GM18951 (cell line): ENCODE results near the gene ELP5.
A peak's percentile ranks its signal among the peaks of the same experiment; 100 is the strongest.

Experiments
- POLR2A ChIP-seq: IDR thresholded peaks from 4 replicates; pipeline ENCODE4 v1.6.1; 2011; ENCODE audit warnings: mild to moderate bottlenecking; ENCODE audit not compliant: insufficient read length, insufficient read depth; ENCODE audit errors: extremely low read depth
- in situ Hi-C: fragments of 300-500 bp; cut with MboI; formaldehyde crosslinking; loops from one replicate; pipeline ENCODE4 v1.12.0; 2022; ENCODE audit warnings: low sequenced_read_pairs, mixed read lengths, inconsistent platforms; ENCODE audit not compliant: unreplicated experiment

The ELP5 gene

DNA sequence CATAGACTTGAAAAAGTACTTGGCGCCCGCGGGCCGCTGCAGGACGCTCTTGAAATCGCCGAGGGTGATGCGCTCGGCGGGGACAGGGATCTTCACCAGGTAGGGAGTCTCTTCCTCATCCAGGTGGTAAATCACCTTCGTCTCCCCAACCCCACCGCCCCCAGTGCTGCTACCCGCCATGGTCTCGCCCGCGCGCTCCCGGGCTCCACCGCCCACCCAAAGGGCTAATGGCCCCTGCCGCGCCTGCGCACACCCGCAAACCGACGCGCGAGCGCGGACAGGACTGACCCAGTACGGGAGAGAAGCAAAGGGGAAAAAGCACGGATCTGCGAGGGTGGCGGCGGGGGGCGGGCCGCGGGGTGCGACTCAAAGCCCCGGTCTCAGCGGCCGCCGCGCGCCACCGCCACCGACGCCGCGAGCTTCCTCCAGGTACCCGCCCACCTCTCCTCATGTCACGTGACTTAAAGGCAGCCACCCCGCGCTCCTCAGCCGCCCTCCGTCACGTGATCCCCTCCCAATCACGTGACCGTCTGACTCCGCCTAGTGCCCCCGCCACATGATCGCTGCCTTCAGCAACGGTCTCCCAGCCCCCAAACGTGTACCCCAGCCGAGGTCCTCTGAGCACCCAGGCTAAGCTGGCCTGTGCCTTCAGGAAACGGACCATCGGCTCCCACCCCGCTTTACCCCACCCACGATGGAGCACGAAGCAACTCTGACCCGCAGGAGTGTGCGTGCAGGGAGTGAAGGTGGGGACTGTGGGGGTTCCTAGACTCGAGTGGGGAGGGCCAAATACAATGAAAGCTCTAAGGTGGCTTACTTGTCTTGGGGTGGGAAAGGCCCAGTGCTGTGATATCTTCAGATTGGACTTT, 17.7 kb upstream of the ELP5 start, which contains the start of gene DVL2:
DVL2 (minus strand) TSS at position 435 of the 869 bp plus-strand sequence; CDS start at position 180, 255 bp downstream.
- in situ Hi-C loops = no loop called here
- peak; percentile 78 for TF ChIP-seq POLR2A

DNA sequence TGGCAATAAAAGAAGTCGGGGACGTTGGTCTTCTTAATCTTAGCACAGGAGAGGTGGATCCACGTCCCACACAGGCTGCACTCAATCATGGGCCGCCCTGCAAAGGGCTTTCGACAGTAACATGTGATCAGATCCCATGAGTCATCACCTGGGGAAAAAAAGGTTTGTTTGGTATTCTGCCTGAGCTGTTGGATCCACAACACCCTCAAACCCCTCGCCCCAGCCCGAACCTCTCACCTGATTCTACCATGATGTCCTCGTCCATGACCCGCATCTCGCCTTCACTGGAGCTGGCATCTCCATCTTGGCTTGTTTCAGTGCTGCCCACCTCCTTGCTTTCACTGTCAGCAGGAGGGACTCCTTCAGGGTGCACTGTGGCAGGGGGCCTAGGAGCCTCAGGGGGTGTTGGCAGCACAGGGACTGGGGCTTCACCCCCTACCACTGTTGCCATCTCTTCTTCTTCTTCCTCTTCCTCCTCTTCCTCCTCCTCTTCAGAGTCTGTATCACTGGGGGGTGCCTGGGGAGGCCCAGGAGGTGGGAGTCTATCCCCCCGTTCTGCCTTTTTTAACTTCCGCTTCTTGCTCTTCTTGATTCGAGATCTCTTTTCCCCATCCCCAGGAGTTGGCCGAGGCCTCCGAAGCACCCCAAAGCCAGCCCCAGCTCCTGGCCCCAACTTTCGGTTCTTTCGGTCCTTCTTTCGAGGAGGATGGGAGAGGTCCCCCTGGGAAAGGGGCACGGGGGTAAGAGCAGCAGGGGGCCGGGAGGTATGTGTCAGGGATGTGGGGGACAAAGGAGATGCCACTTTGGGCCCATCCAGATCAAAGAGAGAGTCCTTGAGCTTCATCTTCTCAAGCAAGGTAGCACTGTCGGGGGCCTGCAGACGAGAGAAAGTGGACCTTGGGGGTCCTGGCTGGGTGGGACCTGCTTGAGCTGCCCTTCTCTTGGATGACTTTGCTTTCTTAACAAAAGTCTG, 16.0 kb upstream of the ELP5 start:
- TF ChIP-seq POLR2A = peak; percentile 21
- in situ Hi-C loops = no loop called here

DNA sequence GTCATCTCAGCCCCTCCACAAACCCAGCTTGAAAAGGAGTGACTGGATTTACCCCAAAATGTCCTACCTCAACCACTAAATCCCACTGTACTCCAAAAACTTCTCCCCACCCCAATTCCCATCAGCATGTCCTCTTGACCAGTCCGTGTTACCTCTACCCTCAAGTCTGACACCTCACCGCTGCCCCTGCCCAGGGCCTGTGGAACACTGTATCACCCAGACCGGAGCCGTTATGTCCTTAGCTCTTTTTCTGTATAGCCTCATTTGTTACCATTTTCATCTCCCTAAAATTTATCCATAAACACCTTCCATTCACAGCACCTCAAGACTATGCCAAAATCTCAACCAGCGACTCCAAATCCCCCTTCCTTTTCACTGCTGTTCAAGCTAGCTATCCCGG, 15.2 kb upstream of the ELP5 start:
- in situ Hi-C loops = no loop called here
- TF ChIP-seq POLR2A = no peak

DNA sequence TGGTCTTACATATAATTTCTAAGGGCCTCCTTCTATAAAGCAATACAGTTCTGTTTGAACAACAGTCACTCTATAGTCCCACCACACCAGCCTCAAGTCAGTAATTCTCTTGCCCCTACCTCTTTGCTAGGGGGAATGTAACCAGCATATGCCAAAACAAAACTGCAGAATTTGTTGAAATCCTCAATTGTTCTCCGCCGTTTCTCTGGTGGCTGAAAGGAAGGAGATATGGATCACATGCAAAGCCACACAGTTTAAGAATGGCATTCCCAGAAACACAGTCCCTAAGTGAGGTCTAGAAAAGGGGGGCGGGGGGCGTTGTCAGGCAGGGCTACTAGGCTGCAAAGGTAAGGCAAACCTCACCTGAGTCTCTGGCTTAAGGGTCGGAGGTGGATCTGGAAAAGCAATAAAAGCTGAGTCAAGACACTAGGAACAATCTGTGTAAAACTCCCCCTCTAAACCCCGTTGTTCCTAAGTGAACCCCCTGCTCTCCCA, 14.7 kb upstream of the ELP5 start:
- in situ Hi-C loops = no loop called here
- TF ChIP-seq POLR2A = no peak

DNA sequence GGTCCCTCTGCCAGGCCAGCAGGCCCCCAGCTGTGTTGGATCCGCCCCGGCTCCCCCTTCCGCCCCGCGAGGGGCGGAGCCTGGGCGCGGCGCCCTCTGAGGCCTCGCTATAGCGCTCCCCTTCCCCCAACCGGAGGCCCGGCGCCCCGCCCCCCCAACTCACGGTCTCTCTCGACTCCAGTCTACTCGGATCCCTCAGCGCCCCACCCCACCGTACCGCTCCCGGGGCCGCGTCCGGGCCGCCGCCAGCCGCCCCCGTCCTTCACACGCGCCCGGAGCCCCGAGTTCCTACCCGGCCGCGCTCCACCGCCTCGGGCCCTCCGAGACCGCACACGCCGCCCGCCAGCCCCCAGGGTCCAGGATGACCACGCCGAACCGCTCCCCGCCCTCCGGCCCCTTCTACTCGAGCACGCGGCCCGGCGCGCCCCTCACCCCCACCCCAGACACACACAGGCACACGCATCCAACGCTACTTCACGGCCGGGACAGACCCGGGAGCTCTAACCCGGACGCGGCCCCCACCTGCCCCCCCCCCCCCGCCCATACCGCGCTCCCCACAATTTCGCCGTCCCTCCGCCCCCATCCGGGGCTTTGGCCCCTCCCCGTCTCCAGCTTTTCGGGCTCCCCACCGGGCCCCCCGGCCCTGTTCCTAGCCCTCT, 14.1 kb upstream of the ELP5 start:
- in situ Hi-C loops = no loop called here
- peak; percentile 49 for TF ChIP-seq POLR2A

DNA sequence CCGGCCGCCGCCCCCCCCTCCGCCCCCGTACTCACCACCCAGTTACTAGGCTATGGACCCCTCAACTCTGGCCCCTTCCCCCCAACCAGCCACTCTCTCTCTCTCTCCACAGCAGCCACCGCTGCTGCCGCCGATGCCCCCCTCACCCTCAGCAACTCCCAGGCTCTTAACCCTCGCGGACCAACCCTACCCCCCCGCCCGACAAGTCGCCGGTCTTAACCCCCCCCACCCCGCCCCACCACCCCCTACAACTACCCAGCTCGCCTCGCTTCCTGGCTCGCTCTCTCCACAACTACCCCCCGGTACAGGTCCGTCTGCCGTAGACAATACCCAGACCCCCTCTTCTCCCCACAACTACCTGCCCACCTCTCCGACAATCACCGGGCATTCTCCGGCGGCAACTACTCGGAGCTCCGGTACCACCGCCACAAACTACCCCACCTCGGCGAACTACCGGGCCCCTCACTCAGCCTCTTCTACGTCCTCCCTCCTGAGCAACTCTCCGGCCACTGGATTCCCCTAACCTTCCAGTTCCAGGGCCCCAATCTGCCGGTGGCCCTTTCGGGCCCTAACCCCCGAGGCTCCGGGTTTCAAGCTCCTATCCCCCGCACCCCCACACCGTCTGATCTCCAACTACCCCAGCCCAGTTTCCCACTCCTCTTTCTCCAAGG, 13.5 kb upstream of the ELP5 start:
- peak; percentile 17 for TF ChIP-seq POLR2A
- in situ Hi-C loops = no loop called here

DNA sequence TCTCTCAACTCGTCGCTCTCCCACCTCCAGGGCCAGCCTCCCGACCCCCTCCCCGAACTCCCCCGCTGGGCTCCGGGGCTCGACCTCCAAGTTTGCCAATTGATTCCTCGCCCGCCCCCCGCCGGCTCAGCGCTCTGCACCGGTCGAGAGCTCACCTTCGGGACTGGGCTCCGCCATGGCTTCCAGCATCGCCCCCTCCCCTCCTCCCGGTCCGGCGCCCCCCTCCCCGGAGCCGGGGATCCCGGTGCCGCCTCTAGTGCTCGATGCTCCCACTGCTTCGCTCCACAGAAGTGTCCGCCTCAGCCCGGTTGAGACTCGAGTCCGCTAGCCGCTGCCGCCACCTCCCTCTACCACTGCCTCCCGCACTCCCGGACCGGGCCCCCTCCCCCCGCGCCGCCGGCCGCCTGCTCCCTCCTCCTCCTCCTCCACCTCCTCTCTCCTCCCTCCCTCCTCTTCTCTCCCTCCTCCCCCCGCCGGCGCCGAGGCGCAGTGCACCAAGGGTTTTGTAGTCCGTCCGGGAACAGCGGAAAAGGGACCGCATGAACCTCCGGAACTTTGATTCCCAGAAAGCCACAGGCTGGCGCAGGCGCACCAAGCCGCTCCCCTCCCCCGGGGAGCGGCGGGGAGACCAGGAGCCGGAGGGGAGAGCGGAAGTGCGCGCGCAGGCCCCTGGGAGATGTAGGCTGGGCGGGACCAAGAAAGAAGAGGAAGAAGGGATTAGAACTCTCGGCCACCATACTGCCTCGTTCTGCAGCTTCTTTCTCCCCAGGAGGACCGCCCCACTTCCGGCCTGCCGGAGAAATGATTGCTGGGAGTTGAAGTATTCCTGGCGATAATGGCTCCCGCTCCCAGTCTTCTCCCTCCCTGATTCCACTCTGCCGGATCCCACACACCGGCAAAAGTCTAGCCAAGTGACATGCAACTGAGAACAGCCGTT, 12.7 kb upstream of the ELP5 start, which contains the start of gene PHF23:
PHF23 (minus strand) TSS at position 367 of the 937 bp plus-strand sequence; CDS start at position 189, 178 bp downstream.
- in situ Hi-C loops = no loop called here
- TF ChIP-seq POLR2A = peak; percentile 42

DNA sequence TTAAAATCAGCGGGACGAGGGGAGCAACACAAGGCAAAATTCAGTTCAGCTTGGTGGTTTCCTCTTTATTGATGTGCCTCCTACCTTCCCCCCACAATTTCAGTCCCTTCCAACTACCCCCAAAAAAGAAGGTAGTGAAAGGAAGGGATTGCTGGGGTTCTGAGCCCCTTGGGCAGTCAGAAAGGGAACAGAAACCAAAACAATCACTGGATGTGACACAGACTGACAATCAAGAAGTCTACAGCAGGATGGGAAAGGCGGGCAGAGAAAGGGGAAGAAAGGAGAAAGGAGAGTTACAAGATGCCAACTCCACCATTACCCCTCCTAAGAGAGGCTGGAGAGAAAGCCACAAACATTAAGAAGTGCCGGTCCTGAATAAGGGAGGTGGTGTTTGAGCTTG, 11.6 kb upstream of the ELP5 start:
- no peak for TF ChIP-seq POLR2A
- in situ Hi-C loops = no loop called here

DNA sequence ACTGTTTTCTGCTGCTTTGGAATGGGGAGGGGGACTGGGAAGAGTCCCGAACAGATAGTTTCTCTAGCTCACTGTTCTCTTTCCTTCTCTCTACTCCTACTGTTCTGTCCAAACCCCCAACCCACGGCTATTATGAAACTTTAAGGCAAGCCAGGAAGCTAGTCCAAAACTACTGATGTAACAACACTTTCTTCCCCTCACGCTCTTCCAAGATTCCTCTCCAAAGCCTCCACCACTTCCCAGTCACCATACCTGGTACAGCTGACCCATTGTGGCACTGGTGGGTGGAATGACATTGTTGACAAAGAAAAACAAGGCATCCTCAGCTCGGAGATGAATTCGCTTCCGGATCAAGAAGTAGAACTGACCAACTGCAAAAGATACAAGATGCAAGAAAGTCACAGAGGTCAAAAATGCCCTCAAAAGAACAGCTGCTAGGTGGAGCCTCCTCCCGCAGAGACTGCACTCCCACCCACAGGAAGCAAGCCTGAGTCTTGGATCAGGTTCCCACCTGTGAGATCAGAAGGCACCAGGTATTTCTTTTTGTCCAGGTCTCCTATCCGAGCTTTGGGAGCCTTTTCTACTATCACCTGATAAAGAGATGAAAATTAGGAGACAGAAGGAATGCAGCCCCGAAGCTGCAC, 10.8 kb upstream of the ELP5 start:
- in situ Hi-C loops = no loop called here
- TF ChIP-seq POLR2A = no peak

DNA sequence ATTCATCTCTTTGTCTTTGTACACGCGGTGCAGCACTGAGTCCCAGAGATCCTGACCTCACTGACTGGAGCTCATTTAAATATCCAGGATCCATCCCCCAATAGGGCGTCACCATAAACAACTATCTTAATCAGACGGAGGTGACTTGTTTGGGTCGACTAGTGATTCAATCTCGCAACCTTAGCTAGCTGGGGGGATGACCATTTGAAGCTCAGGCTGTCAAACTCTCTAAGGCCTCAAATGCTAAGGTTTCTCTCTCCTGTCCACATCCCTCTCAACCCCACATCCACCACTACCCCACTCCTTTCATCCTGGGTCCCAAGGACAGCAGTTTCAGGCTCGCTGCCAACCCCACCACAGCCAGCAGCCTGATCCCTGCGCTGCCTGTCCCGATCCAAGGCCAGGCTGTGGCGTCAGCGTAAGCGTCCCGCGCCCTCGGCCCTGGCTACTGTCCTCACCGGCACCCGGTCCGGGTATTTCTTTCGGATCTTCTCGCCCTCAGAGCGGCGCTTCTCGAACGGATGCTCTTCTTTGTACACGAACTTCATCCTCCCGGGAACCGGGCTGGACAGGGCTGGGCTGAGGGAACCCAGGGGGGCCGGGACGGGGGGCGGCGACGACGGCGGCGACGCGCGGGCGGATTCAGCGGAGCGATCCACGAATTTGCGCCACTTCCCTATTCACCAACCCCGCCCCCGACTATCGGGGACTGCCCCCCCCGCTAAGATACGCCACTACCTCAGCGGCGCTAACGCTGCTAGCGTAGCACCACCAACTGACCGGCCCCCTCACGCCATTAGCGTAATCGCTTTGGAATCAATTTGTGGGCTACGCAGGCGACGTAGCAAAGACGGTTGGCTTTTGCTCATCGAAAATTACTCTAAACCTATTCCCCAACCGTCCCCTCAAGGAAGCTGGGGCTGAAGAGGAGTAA, 10.0 kb upstream of the ELP5 start, which contains the start of gene GABARAP:
GABARAP (minus strand) TSS at position 667 of the 934 bp plus-strand sequence; CDS start at position 548, 119 bp downstream.
- in situ Hi-C loops = no loop called here
- peak; percentile 68 for TF ChIP-seq POLR2A
